HepG2 (cell line): ENCODE measurements around the gene SYT7. TPM values are rescaled to one million over a fixed set of nuclear protein-coding genes. Genes with fewer than 3 reads are reported as not detected.
A peak's percentile ranks its signal among the peaks of the same experiment; 100 is the strongest.

Source experiments
- ATF7-NPFF ChIP-seq: sonication (generic); formaldehyde crosslinking; IDR thresholded peaks from 2 replicates; pipeline ENCODE4 v1.8.1; 2023; ENCODE audit warnings: mild to moderate bottlenecking, low read depth, missing genetic modification reagents, moderate library complexity
- FOXP1 ChIP-seq, 2 experiments: fragments of 450-650 bp in 1 of 2; IDR thresholded peaks; 2 replicates each; pipeline ENCODE4 v1.6.1; 2017 to 2018; ENCODE audit warnings: antibody characterized with exemption in 1 of 2
- GTF3A ChIP-seq: sonication (generic); formaldehyde crosslinking; conservative IDR thresholded peaks from 2 replicates; pipeline ENCODE4 v1.4.0; 2020; ENCODE audit warnings: mild to moderate bottlenecking, missing genetic modification reagents
- HINFP ChIP-seq: sonication (generic); formaldehyde crosslinking; IDR thresholded peaks from 2 replicates; pipeline ENCODE4 v1.4.0; 2020; ENCODE audit warnings: low read depth, mild to moderate bottlenecking, missing genetic modification reagents
- HNRNPH1 ChIP-seq: fragments of 200-400 bp; formaldehyde crosslinking; optimal IDR thresholded peaks from 2 replicates; pipeline ENCODE3; 2017; ENCODE audit warnings: mild to moderate bottlenecking, low read depth, low read length
- HNRNPK ChIP-seq: fragments of 200-400 bp; formaldehyde crosslinking; IDR thresholded peaks from 2 replicates; pipeline ENCODE4 v1.6.1; 2018; ENCODE audit warnings: low read length, low read depth, moderate library complexity, mild to moderate bottlenecking; ENCODE audit not compliant: poor library complexity, severe bottlenecking
- HNRNPLL ChIP-seq: fragments of 200-400 bp; formaldehyde crosslinking; IDR thresholded peaks from 2 replicates; pipeline ENCODE4 v1.6.1; 2017; ENCODE audit warnings: mild to moderate bottlenecking, low read depth, low read length; ENCODE audit not compliant: poor library complexity, severe bottlenecking
- KLF11 ChIP-seq: IDR thresholded peaks from 2 replicates; pipeline ENCODE4 v1.6.1; 2016; ENCODE audit warnings: missing compliant biosample characterization
- MIER2 ChIP-seq: IDR thresholded peaks from 2 replicates; pipeline ENCODE4 v1.6.1; 2016; ENCODE audit warnings: missing biosample characterization, missing genetic modification reagents
- MTA3 ChIP-seq: sonication (generic); formaldehyde crosslinking; IDR thresholded peaks from 2 replicates; pipeline ENCODE4 v1.4.0; 2020; ENCODE audit warnings: missing genetic modification reagents
- NCOA1 ChIP-seq: sonication (generic); formaldehyde crosslinking; IDR thresholded peaks from 2 replicates; pipeline ENCODE4 v1.9.0; 2021; ENCODE audit warnings: missing genetic modification reagents
- PREB ChIP-seq: sonication (generic); formaldehyde crosslinking; IDR thresholded peaks from 2 replicates; pipeline ENCODE4 v1.4.0; 2020; ENCODE audit warnings: missing genetic modification reagents
- RFX5 ChIP-seq: IDR thresholded peaks from 2 replicates; pipeline ENCODE4 v1.6.1; 2011; ENCODE audit warnings: low read depth, low read length, improper control_type of control experiment
- TP53 ChIP-seq: sonication (generic); formaldehyde crosslinking; conservative IDR thresholded peaks from 2 replicates; pipeline ENCODE4 v1.4.0; 2020; ENCODE audit warnings: missing genetic modification reagents
- ZBTB25 ChIP-seq: IDR thresholded peaks from 2 replicates; pipeline ENCODE4 v1.6.1; 2018; ENCODE audit warnings: missing genetic modification reagents
- ZIK1 ChIP-seq: sonication (generic); formaldehyde crosslinking; IDR thresholded peaks from 2 replicates; pipeline ENCODE4 v1.5.0; 2020; ENCODE audit warnings: mild to moderate bottlenecking, low read depth, missing genetic modification reagents, borderline replicate concordance
- ZNF34 ChIP-seq: sonication (generic); formaldehyde crosslinking; IDR thresholded peaks from 2 replicates; pipeline ENCODE4 v1.4.0; 2020; ENCODE audit warnings: mild to moderate bottlenecking, missing genetic modification reagents, borderline replicate concordance
- polyA plus RNA-seq, 8 experiments: library from polyadenylated mRNA; depleted of rRNA in 3 of 8; stranded (reverse) in 7 of 8; unstranded in 1 of 8; fragments of >200 nt; fragmentation: Illumina TruSeq in 4 of 8; extraction: Trizol in 4 of 8; gene quantifications; 2 replicates each; pipeline versions ENCODE4 v1.2.1 to v1.2.3, GENCODE V29; 2011 to 2016; ENCODE audit warnings: low read depth in 4 of 8, missing spikeins in 1 of 8, mixed read lengths in 1 of 8; ENCODE audit not compliant: insufficient read depth in 1 of 8
- total RNA-seq, 5 experiments: library from RNA; depleted of rRNA; stranded (reverse); fragments of >200 nt; fragmentation: Illumina TruSeq; extraction: Trizol; gene quantifications; 2 replicates each; pipeline ENCODE4 v1.2.3, GENCODE V29; 2016; ENCODE audit warnings: low read depth in 1 of 5
- TF ChIP-seq, protein P1 (sequence below): sonication (generic); formaldehyde crosslinking; IDR thresholded peaks from 2 replicates; pipeline ENCODE4 v1.5.1; 2020; ENCODE audit warnings: missing genetic modification reagents, mild to moderate bottlenecking, borderline replicate concordance
- TF ChIP-seq, protein P2 (sequence below): sonication (generic); formaldehyde crosslinking; IDR thresholded peaks from 2 replicates; pipeline ENCODE4 v1.4.0; 2020; ENCODE audit warnings: missing genetic modification reagents, low read depth, mild to moderate bottlenecking, borderline replicate concordance
- TF ChIP-seq, protein P3 (sequence below): IDR thresholded peaks from 2 replicates; pipeline ENCODE4 v1.6.1; 2016; ENCODE audit warnings: missing compliant biosample characterization, missing genetic modification reagents, borderline replicate concordance

SYT7 gene
- total and polyA plus RNA-seq, 2 of the 13 experiments (the other 11 are each of a cell fraction or from before 2014, with no cell fraction given): 1.4 to 4.4 TPM

- TF ChIP-seq, protein P1, sequence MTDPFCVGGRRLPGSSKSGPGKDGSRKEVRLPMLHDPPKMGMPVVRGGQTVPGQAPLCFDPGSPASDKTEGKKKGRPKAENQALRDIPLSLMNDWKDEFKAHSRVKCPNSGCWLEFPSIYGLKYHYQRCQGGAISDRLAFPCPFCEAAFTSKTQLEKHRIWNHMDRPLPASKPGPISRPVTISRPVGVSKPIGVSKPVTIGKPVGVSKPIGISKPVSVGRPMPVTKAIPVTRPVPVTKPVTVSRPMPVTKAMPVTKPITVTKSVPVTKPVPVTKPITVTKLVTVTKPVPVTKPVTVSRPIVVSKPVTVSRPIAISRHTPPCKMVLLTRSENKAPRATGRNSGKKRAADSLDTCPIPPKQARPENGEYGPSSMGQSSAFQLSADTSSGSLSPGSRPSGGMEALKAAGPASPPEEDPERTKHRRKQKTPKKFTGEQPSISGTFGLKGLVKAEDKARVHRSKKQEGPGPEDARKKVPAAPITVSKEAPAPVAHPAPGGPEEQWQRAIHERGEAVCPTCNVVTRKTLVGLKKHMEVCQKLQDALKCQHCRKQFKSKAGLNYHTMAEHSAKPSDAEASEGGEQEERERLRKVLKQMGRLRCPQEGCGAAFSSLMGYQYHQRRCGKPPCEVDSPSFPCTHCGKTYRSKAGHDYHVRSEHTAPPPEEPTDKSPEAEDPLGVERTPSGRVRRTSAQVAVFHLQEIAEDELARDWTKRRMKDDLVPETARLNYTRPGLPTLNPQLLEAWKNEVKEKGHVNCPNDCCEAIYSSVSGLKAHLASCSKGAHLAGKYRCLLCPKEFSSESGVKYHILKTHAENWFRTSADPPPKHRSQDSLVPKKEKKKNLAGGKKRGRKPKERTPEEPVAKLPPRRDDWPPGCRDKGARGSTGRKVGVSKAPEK (CRISPR knock-in tag): peak; percentile 100
- peak; percentile 100 for TF ChIP-seq MIER2 (CRISPR knock-in tag)
- TF ChIP-seq, protein P2, sequence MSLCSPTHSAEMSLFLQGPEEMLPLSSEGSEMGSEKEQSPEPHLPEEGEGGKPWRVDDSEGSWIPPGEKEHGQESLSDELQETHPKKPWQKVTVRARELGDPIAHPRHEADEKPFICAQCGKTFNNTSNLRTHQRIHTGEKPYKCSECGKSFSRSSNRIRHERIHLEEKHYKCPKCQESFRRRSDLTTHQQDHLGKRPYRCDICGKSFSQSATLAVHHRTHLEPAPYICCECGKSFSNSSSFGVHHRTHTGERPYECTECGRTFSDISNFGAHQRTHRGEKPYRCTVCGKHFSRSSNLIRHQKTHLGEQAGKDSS (CRISPR knock-in tag): peak; percentile 100
- peak; percentile 92; the same call in 1 of the 2 replicates for TF ChIP-seq GTF3A
- peak; percentile 100 for TF ChIP-seq ZBTB25 (CRISPR knock-in tag)
- TF ChIP-seq RFX5: no peak
- TF ChIP-seq MTA3 (CRISPR knock-in tag): peak; percentile 97
- peak; percentile 100 for TF ChIP-seq ATF7-NPFF (CRISPR knock-in tag)
- TF ChIP-seq HNRNPK: no peak
- peak; percentile 52 for TF ChIP-seq HNRNPLL
- TF ChIP-seq ZIK1 (CRISPR knock-in tag): peak; percentile 100
- TF ChIP-seq KLF11 (CRISPR knock-in tag): peak; percentile 100
- peak; percentile 99 for TF ChIP-seq NCOA1 (CRISPR knock-in tag)
- peak; percentile 99 for TF ChIP-seq PREB
- TF ChIP-seq, protein P3, sequence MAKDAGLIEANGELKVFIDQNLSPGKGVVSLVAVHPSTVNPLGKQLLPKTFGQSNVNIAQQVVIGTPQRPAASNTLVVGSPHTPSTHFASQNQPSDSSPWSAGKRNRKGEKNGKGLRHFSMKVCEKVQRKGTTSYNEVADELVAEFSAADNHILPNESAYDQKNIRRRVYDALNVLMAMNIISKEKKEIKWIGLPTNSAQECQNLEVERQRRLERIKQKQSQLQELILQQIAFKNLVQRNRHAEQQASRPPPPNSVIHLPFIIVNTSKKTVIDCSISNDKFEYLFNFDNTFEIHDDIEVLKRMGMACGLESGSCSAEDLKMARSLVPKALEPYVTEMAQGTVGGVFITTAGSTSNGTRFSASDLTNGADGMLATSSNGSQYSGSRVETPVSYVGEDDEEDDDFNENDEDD (CRISPR knock-in tag): peak; percentile 89; the same call in 1 of the 2 replicates
- TF ChIP-seq HNRNPH1: no peak
- TF ChIP-seq FOXP1 (IDR thresholded peaks at IDR 0.05): no peak
- peak; percentile 81; the same call in 1 of the 2 replicates for TF ChIP-seq FOXP1 (CRISPR knock-in tag; IDR thresholded peaks at IDR 0.05)
- TF ChIP-seq ZNF34 (CRISPR knock-in tag): peak; percentile 99
- TF ChIP-seq HINFP (CRISPR knock-in tag): peak; percentile 99
- peak; percentile 98 for TF ChIP-seq TP53 (CRISPR knock-in tag)
Observed at GRCh38 chr11:61567286-61568061, 13.4 kb downstream of the SYT7 start (continued).
